GM20431 (cell line): ENCODE data around the gene CDT1.

ENCODE experiments used
- in situ Hi-C: fragments of 300-500 bp; cut with MseI, MboI; formaldehyde crosslinking; loops from one replicate; pipeline ENCODE4 v1.15.0; 2020; ENCODE audit warnings: low sequenced_read_pairs; ENCODE audit not compliant: unreplicated experiment

Gene CDT1

GRCh38 chr16:88799569-88800276 lies 3.9 kb upstream of the CDT1 start:
- in situ Hi-C loops, result no loop called here

- in situ Hi-C loops, result no loop called here
Measured at GRCh38 chr16:88800277-88800592, 3.4 kb upstream of the CDT1 start.

- in situ Hi-C loops, result no loop called here
Measured at GRCh38 chr16:88804173-88804551, 573 bp downstream of the CDT1 start.

- in situ Hi-C loops, result no loop called here
Measured at GRCh38 chr16:88804552-88805339, 1.2 kb downstream of the CDT1 start.

GRCh38 chr16:88805340-88805715 lies 1.7 kb downstream of the CDT1 start:
- in situ Hi-C loops, result no loop called here

GRCh38 chr16:88805887-88806393 lies 2.4 kb downstream of the CDT1 start:
- in situ Hi-C loops, result no loop called here

- in situ Hi-C loops, result no loop called here
Measured at GRCh38 chr16:88806491-88807111, 3.0 kb downstream of the CDT1 start.

- in situ Hi-C loops, result no loop called here
Measured at GRCh38 chr16:88807142-88807625, 3.6 kb downstream of the CDT1 start.

GRCh38 chr16:88807626-88808453 lies 4.3 kb downstream of the CDT1 start:
- in situ Hi-C loops, result no loop called here

- in situ Hi-C loops, result no loop called here
Measured at GRCh38 chr16:88809068-88809675, 5.6 kb downstream of the CDT1 start.

- in situ Hi-C loops, result no loop called here
Measured at GRCh38 chr16:88809676-88810165, 6.1 kb downstream of the CDT1 start.

- in situ Hi-C loops, result no loop called here
Measured at GRCh38 chr16:88810166-88810911, 6.8 kb downstream of the CDT1 start.

- in situ Hi-C loops, result no loop called here
Measured at GRCh38 chr16:88810912-88811768, 7.6 kb downstream of the CDT1 start.

GRCh38 chr16:88811769-88812512 lies 8.4 kb downstream of the CDT1 start, which contains the start of gene APRT:
Gene APRT (minus strand): TSS chr16:88811928. CDS start chr16:88811899, 29 bp downstream.
- in situ Hi-C loops, result no loop called here

- in situ Hi-C loops, result no loop called here
Measured at GRCh38 chr16:88812513-88813268, 9.1 kb downstream of the CDT1 start.

- in situ Hi-C loops, result no loop called here
Measured at GRCh38 chr16:88813269-88814143, 9.9 kb downstream of the CDT1 start.
